HFF-Myc (cell line): ENCODE measurements around the gene PPAN.

Source experiments
- DNase-seq: peaks from one replicate; pipeline ENCODE4 v3.0.0-alpha.2; 2011; ENCODE audit warnings: low read depth; ENCODE audit errors: extremely low read depth
- H3K4me3 ChIP-seq: replicated peaks from 2 replicates; pipeline ENCODE4 v1.5.1; 2011; ENCODE audit warnings: low read depth, mild to moderate bottlenecking, control low read depth, low read length
- CTCF ChIP-seq: IDR thresholded peaks from 2 replicates; pipeline ENCODE4 v1.5.1; 2012; ENCODE audit warnings: mild to moderate bottlenecking, low read depth, low read length, control low read depth; ENCODE audit errors: missing control alignments

Gene PPAN

GRCh38 chr19:10092648-10093294, 13.4 kb upstream of the PPAN start:
- no peak for DNase-seq
- TF ChIP-seq CTCF = no peak
- H3K4me3 ChIP-seq = no peak overlapping the region

GRCh38 chr19:10093295-10094186, 12.6 kb upstream of the PPAN start:
- H3K4me3 ChIP-seq = no peak overlapping the region
- TF ChIP-seq CTCF = no peak
- DNase-seq = no peak

- 0 out of 2 replicates have a peak overlapping the region, but pooled peaks have one; percentile 6 for H3K4me3 ChIP-seq
- TF ChIP-seq CTCF = no peak
- no peak for DNase-seq
These were observed 10.6 kb upstream of the PPAN start for GRCh38 chr19:10095622-10095947.

GRCh38 chr19:10095948-10096614, 10.1 kb upstream of the PPAN start:
- peak overlapping the region; percentile 39 for H3K4me3 ChIP-seq
- no peak for TF ChIP-seq CTCF
- DNase-seq = peak; percentile 47

- DNase-seq = no peak
- H3K4me3 ChIP-seq = peak overlapping the region; percentile 39
- TF ChIP-seq CTCF = no peak
These were observed 9.6 kb upstream of the PPAN start for GRCh38 chr19:10096615-10096963.

- TF ChIP-seq CTCF = no peak
These were observed 5.9 kb upstream of the PPAN start for GRCh38 chr19:10100163-10100785.

More at GRCh38 chr19:10100163-10100785, 5.9 kb upstream of the PPAN start:
- no peak for DNase-seq
- no peak overlapping the region for H3K4me3 ChIP-seq
